Progenitor cell of endocrine pancreas (in vitro differentiated cells): ENCODE results near the gene MVK. TPM values are rescaled to one million over a fixed set of nuclear protein-coding genes. Genes with fewer than 3 reads are reported as not detected.

Source experiments
- DNase-seq: peaks from one replicate; pipeline ENCODE4 v3.0.0; 2021; ENCODE audit warnings: low spot score; ENCODE audit not compliant: unreplicated experiment
- H3K27ac Mint-ChIP-seq: 2 replicates; pipeline ENCODE4 v1.8.0; 2021; ENCODE audit warnings: mild to moderate bottlenecking, moderate library complexity, mixed read lengths
- H3K27me3 Mint-ChIP-seq: 2 replicates; pipeline ENCODE4 v1.8.0; 2021; ENCODE audit warnings: mixed read lengths
- H3K36me3 Mint-ChIP-seq: 2 replicates; pipeline ENCODE4 v1.8.0; 2022; ENCODE audit warnings: mixed read lengths; ENCODE audit not compliant: insufficient read depth
- H3K4me1 Mint-ChIP-seq: 2 replicates; pipeline ENCODE4 v1.8.0; 2021; ENCODE audit warnings: low read depth, mixed read lengths
- H3K4me3 Mint-ChIP-seq: 2 replicates; pipeline ENCODE4 v1.8.0; 2021; ENCODE audit warnings: low read depth, mild to moderate bottlenecking, moderate library complexity, mixed read lengths
- H3K9me3 Mint-ChIP-seq: 2 replicates; pipeline ENCODE4 v1.8.0; 2021; ENCODE audit warnings: low read depth, mixed read lengths
- CTCF ChIP-seq: fragments of 200-600 bp; sonication (generic); IDR thresholded peaks from one replicate; pipeline ENCODE4 v1.5.0; 2021; ENCODE audit warnings: antibody characterized with exemption, mild to moderate bottlenecking; ENCODE audit not compliant: unreplicated experiment
- long read RNA-seq: library from polyadenylated mRNA; unstranded; transcript quantifications from one replicate; pipeline ENCODE4 v2.0.0, GENCODE V29; 2020
- total RNA-seq: library from RNA; stranded (reverse); gene quantifications from 2 replicates; pipeline ENCODE4 v1.2.1, GENCODE V29; 2021

MVK gene
- 28.1 and 33.3 TPM in 2 replicates for total RNA-seq
- long read RNA-seq, transcript MVK-201 (11 exons, 1,956 nt), result major isoform, 6 of 7 reads
- long read RNA-seq, partial matches to known transcripts, result 0 of 7 reads
- long read RNA-seq, other reads (novel, unspliced or antisense), result 0 of 7 reads

GRCh38 chr12:109573029-109573913 is at the start of gene MVK, which contains the start of gene MMAB:
Gene MVK, plus strand, starts transcription at chr12:109573794. Its CDS starts 1,029 bp downstream, at chr12:109574823.
Gene MMAB, minus strand, starts transcription at chr12:109573504. Its CDS starts 24 bp downstream, at chr12:109573480.
- peak; percentile 97 for DNase-seq
- no peak for TF ChIP-seq CTCF
- no peaks in the 10 kb centered on the region for H3K9me3 Mint-ChIP-seq
- peaks cover 18% of the 10 kb centered on the region for H3K4me1 Mint-ChIP-seq
- H3K27ac Mint-ChIP-seq, result peak within 1 kb of the TSS; percentile 97
- no peaks in the 10 kb centered on the region for H3K27me3 Mint-ChIP-seq
- peaks cover 4% of the 10 kb centered on the region for H3K36me3 Mint-ChIP-seq
- peak within 1 kb of the TSS; percentile 88 for H3K4me3 Mint-ChIP-seq

GRCh38 chr12:109524466-109525278 is 48.9 kb upstream of the MVK start:
- DNase-seq, result no peak
- Mint-ChIP-seq H3K27me3 (no peaks in the 10 kb centered on the region), H3K27ac (no peak overlapping the region), H3K4me3 (no peak overlapping the region), H3K4me1 (no peaks in the 10 kb centered on the region), H3K9me3 (no peaks in the 10 kb centered on the region), H3K36me3 (peaks cover 9% of the 10 kb centered on the region)
- no peak for TF ChIP-seq CTCF

- Mint-ChIP-seq H3K4me1 (no peaks in the 10 kb centered on the region), H3K9me3 (no peaks in the 10 kb centered on the region), H3K36me3 (peaks cover 12% of the 10 kb centered on the region), H3K27ac (no peak overlapping the region), H3K27me3 (no peaks in the 10 kb centered on the region), H3K4me3 (no peak overlapping the region)
- DNase-seq, result no peak
- no peak for TF ChIP-seq CTCF
Observed at GRCh38 chr12:109525279-109525585, 48.4 kb upstream of the MVK start.

- TF ChIP-seq CTCF, result no peak
- Mint-ChIP-seq H3K4me1 (no peaks in the 10 kb centered on the region), H3K27ac (no peak overlapping the region), H3K4me3 (no peak overlapping the region), H3K36me3 (peaks cover 14% of the 10 kb centered on the region), H3K27me3 (no peaks in the 10 kb centered on the region), H3K9me3 (no peaks in the 10 kb centered on the region)
- no peak for DNase-seq
Observed at GRCh38 chr12:109527489-109528123, 46.0 kb upstream of the MVK start.
